Stimulated activated naive CD4-positive, alpha-beta T cell treated with Interleukin-2 at 50 U/mL for 16 hours (primary cell): Measurements from ENCODE around the gene NPW.

Experiments
- DNase-seq: peaks from one replicate; lab custom pipeline; 2025; lab: John Stamatoyannopoulos, UW

The NPW gene

DNA sequence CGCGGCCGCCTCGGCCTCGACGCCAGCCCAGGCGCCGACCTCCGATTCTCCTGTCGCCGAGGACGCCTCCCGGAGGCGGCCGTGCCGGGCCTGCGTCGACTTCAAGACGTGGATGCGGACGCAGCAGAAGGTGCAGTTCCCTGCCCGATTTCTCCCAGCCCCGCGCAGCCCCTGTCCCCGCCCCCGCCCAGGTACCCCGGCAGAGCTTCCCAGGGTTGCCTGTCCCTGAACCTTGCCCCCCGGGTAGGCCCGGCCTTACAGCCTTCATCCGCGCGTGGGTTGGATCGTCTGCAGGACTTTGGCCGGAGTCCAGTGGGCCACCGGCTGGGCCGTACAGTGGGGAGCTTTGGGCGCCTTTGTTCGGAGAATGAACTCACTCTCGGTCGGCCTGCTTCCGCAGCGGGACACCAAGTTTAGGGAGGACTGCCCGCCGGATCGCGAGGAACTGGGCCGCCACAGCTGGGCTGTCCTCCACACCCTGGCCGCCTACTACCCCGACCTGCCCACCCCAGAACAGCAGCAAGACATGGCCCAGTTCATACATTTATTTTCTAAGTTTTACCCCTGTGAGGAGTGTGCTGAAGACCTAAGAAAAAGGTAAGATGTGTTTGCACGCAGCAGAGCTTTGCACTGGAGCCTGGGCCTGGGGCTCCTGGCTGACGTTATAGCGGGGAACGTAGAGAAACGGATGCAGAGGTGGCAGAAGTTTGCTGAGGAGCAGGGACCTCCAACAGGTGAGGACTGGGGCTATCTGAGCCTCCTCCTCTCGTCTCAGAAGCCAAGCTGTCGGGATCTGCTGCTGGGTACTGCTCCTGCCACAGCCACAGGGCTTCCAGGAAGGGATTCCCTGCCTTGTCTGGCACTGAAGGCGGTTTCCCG, 35.0 kb upstream of the NPW start:
- DNase-seq, result no peak

GRCh38 chr16:1985466-1986150, 34.0 kb upstream of the NPW start:
- no peak for DNase-seq

GRCh38 chr16:1987198-1987597, 32.4 kb upstream of the NPW start:
- DNase-seq, result no peak

- no peak for DNase-seq
Measured at GRCh38 chr16:1989209-1990100, 30.1 kb upstream of the NPW start, which contains the start of gene SYNGR3. Gene SYNGR3 (plus strand): TSS chr16:1989970. CDS start chr16:1990103, 133 bp downstream.

GRCh38 chr16:1990101-1990350, 29.6 kb upstream of the NPW start:
- no peak for DNase-seq

DNA sequence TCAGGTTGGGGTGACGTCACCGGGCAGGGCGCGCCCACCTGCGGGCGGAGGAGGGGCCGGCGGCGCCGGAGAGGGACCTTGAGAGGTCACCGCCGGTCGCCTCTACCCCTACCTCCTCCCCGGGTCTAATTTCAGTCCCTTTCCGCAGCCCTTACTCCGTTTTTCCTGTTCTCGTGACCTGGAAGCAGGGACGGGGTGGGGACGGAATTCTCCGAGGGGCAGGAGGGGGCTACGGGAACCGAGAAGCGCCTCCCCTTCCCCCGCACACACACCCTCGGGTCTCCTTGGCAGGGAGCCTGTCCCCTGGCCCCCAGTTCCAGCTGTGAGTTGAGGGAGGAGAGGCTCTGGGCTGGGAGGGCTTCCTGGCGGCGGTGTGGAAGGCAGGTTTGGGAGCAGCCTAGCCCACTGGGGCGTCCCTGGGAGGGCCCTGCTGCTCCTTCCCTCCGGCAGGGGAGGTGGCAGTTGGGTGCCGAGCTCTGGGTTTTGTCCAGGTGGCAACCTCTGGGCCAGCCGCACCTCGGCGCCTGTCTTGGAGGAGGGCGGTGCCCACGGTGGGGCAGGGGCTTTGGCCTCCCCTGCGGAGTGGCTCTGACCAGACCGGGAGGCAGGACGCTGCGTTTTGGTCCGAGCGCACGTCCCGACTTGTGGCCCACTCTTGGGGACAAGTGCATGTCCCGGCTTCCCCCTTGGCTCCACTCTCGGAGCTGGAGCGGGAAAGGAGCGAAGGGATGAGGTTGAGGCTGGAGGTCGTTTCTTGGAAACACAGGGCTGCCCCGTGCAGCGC, 29.0 kb upstream of the NPW start:
- DNase-seq, result peak; percentile 24

GRCh38 chr16:1991135-1991551, 28.4 kb upstream of the NPW start:
- DNase-seq, result peak; percentile 33

DNA sequence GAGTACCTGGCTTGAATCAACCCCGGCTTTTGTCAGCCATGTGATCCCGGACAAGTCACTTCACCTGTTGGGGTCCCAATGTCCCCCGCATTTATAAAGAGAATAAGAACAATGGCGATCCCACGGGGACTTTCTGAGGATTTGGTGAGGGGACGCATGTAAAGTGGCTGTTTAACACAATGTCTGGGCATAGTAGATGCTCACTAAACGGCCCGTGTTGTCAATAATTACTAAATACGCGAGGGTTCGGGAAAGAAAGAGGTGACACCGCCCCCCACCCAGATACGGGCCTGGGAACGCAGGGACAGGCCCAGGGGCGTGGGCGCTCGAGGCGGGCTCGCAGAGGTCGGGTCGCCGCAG, 28.0 kb upstream of the NPW start:
- no peak for DNase-seq

GRCh38 chr16:1991948-1992703, 27.5 kb upstream of the NPW start:
- DNase-seq, result peak; percentile 97

DNA sequence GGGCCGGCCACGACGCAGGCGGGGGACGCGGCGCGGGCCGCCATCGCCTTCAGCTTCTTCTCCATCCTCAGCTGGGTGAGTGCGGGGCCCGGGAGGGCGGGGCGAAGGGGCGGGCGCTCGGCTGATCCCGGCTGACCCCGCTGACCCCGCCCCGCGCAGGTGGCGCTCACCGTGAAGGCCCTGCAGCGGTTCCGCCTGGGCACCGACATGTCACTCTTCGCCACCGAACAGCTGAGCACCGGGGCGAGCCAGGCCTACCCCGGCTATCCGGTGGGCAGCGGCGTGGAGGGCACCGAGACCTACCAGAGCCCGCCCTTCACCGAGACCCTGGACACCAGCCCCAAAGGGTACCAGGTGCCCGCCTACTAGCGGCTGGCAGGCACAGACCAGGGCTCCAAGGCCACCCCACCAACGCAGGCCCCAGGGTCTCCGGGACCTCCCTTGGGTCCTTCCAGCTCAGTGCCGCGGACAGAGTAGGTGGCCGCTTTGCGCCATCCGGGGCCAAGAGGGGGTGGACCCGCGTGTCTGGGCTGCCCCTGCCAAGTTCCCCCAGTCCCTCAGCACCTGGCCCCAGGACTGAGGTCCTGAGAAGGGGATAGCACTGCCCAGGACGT, 26.8 kb upstream of the NPW start:
- no peak for DNase-seq

- DNase-seq, result no peak
Measured at GRCh38 chr16:1993731-1994131, 25.9 kb upstream of the NPW start.

DNA sequence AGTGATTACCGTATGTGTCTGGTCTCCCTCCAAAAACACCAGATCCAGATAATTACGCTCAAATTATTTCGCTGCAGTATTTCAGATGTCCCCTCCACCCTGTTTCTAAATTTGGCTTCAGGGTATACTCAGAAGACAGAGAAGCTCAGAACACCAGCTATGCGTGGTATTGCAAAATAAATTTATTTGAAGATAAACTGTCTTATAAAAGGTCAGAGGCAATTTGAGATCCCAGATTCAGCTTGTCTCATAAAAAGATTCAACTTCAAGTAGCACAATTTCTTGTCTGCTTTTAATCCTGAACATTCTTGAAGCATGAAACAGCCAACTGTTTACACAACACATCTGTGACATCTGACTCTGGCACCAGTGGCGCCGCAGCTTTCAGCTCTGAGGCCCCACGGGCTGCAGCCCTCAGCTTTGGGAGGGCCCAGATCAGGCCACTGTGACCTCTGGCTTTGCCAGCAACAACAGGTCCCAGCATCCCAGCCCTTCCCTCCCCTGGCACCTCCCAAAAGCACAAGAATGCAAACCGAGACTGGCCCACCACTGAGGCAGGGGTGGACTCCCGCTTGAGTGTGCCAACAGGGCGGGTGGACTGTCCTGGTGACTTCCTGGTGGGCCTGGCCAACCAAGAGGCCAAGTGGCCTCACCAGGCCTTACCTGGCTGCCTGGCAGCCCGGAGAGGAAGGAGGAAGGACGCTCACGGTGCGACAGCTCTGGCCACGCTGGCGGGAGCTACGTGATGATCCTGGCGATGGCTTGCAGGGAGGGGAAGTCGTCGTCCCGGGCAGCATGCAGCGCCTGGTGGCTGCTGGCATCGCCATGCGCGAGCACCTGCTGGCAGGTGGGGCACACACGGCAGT, 21.9 kb upstream of the NPW start:
- DNase-seq, result no peak

DNA sequence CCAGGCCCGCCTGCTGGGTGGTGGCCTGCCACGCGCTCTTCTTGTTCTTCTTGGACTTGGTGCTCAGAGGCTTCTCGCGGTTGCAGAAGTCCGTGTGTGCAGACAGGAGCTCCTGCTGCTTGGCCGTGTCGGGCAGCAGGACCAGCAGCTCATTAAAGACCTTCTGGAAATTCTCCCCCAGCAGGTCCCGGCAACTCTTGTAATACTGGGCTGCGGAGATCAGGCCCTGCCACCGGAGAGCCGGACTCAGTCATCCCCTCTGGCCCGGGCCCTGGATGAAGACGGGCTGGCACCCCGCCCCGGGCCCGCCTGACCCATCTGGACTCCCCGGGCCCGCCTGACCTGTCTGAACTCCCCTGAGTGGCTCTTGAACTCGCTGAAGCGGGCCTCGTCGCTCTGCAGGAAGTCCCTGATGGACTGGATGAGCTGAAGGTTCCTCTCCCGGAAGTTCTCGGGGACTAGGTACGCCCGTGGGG, 21.2 kb upstream of the NPW start:
- DNase-seq, result no peak

DNA sequence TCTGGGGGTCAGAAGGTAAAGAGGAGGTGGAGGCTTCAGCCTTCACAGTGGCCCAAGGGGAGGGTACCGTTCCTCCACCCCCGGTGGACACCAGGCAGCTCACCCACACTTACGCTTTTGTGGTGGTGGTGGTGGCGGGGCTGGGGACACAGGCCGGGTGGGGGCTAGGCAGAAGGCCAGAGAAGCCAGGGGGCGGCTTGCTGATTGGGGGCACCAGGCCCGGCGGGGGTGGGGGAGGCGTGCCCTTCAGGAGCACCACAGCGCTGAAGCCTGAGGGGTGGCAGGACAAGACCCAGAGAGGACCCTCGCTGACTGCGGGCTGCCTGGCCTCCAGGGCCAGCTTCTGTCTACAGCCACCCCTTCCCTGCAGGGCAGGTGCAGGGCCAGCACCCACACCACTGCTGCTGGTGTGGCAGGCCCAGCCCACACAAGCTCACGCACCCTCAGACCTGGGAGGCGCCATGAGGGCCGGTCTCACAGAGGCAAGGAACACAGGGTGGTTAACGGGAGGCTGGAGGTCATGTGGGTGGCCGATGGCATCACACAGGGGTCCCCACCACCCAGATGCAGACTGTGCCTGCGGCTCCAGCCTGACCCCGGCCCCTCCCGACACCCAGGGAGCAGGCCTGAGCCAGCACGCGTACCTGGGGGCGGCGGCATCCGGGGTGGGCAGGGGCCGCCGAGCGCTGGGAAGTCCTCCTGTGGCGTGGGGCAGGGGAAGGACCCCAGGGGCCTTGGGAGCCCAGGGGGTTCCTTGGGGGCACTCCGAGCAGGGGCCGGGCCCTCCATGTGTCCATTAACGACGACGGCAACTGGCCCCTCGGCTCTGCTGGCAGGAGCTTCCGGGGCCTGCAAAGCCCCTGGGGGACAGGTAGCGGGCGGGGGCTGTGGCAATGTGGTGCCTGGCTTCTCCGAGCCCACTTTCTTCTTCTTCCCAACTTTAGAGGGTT, 20.5 kb upstream of the NPW start:
- no peak for DNase-seq

DNA sequence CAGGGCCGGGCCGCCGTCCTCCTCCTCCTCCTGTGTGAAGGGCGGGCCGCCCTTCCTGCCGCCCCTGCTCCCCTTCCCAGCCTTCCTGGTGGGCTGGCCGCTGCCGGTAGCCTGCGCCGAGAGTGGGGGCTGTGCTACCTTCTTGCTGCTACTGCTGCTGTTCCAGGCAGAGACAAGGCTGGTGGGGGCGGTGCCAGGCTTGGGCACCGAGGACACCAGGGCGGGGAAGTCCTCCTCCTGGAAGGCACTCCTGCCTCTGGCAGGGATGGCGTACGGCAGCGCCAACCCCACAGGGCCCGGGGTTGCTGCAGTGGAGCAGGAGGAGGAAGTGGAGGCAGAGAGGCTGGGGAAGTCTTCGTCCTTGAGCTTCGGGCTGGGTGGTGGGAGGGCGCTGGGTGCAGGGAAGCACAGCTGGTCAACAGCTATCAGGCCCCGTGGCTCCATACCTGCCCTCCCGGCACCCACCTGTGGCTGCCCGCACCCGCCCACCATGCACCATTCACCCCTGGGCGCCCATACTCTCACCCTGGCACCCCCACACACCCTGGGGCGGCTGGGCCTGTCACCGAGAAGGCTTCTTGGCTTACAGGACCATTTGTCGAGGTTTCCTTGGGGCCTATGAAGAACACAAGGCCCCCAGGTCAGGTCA, 19.6 kb upstream of the NPW start:
- no peak for DNase-seq

- no peak for DNase-seq
Measured at GRCh38 chr16:2001035-2001434, 18.6 kb upstream of the NPW start.

- no peak for DNase-seq
Measured at GRCh38 chr16:2001456-2002355, 17.9 kb upstream of the NPW start.
